Neutrophil (primary cell): Measurements from ENCODE around the gene UBA1.

Experiments used
- H3K27ac ChIP-seq: fragments of 200-600 bp; sonication (generic); 2 replicates; pipeline ENCODE4 v1.5.1; 2016; ENCODE audit warnings: mild to moderate bottlenecking, moderate library complexity
- H3K27me3 ChIP-seq: fragments of 200-600 bp; sonication (generic); 2 replicates; pipeline ENCODE4 v1.6.0; 2016; ENCODE audit warnings: mild to moderate bottlenecking
- H3K36me3 ChIP-seq: fragments of 200-600 bp; sonication (generic); 2 replicates; pipeline ENCODE4 v1.5.1; 2017
- H3K4me1 ChIP-seq, 2 experiments: fragments of 200-600 bp in 1 of 2; sonication (generic) in 1 of 2; 1 replicate in 1 of 2; 2 replicates in 1 of 2; pipeline versions ENCODE4 v1.5.1 to v1.6.1; 2013 to 2016; ENCODE audit warnings: low read depth in 1 of 2, low read length in 1 of 2, mild to moderate bottlenecking in 1 of 2, moderate library complexity in 1 of 2; ENCODE audit not compliant: control insufficient read depth in 1 of 2, insufficient read depth in 1 of 2
- H3K4me3 ChIP-seq, 2 experiments: fragments of 200-600 bp in 1 of 2; sonication (generic) in 1 of 2; 1 replicate in 1 of 2; 2 replicates in 1 of 2; pipeline ENCODE4 v1.5.1; 2013 to 2016; ENCODE audit warnings: low read depth in 1 of 2, low read length in 1 of 2, mild to moderate bottlenecking in 1 of 2, moderate library complexity in 1 of 2
- H3K9me3 ChIP-seq: fragments of 200-600 bp; sonication (generic); 2 replicates; pipeline ENCODE4 v1.5.1; 2016
- TF ChIP-seq, protein P1 (sequence below): fragments of 200-600 bp; sonication (generic); IDR thresholded peaks from 2 replicates; pipeline ENCODE4 v1.5.1; 2016; ENCODE audit warnings: antibody characterized with exemption

UBA1 gene

DNA sequence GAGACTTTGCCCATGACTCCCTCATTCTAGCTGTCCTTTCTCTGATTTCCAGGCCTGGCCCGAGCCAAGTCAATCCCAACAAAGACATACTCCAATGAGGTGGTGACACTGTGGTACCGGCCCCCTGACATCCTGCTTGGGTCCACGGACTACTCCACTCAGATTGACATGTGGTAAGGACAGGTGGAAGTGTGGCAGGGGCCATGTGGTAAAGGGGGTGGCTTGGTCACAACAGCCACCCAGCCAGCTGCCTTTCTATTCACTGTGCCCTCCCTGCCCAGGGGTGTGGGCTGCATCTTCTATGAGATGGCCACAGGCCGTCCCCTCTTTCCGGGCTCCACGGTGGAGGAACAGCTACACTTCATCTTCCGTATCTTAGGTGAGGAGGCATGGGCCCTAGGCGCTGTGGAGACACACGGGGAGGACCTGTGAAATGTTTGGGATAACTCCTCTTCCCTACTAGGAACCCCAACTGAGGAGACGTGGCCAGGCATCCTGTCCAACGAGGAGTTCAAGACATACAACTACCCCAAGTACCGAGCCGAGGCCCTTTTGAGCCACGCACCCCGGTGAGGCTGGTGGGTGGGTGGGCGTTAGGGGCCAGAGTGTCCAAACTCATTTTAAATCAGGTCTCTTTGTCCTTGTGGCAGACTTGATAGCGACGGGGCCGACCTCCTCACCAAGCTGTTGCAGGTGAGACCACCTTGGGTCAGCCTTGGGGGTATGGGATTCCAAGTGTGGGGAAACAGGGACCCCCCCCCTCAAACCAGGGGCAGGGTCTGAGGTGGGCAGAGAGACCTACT is 33.1 kb downstream of the UBA1 start:
- no peak overlapping the region for H3K27ac ChIP-seq
- no peaks in the 10 kb centered on the region for H3K4me1 ChIP-seq
- H3K4me3 ChIP-seq = no peak overlapping the region
- peaks cover 55% of the 10 kb centered on the region for H3K36me3 ChIP-seq
- no peaks in the 10 kb centered on the region for H3K9me3 ChIP-seq
- H3K27me3 ChIP-seq = no peaks in the 10 kb centered on the region
- TF ChIP-seq, protein P1, sequence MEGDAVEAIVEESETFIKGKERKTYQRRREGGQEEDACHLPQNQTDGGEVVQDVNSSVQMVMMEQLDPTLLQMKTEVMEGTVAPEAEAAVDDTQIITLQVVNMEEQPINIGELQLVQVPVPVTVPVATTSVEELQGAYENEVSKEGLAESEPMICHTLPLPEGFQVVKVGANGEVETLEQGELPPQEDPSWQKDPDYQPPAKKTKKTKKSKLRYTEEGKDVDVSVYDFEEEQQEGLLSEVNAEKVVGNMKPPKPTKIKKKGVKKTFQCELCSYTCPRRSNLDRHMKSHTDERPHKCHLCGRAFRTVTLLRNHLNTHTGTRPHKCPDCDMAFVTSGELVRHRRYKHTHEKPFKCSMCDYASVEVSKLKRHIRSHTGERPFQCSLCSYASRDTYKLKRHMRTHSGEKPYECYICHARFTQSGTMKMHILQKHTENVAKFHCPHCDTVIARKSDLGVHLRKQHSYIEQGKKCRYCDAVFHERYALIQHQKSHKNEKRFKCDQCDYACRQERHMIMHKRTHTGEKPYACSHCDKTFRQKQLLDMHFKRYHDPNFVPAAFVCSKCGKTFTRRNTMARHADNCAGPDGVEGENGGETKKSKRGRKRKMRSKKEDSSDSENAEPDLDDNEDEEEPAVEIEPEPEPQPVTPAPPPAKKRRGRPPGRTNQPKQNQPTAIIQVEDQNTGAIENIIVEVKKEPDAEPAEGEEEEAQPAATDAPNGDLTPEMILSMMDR = no peak

DNA sequence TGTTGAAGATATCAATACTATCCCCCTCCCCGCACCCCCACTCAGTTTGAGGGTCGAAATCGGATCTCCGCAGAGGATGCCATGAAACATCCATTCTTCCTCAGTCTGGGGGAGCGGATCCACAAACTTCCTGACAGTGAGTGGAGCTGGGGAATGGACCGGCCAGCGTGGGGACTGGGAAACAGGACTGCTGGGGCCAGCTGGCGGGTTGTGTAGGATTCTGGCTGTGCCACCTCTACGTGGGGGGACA is 33.6 kb downstream of the UBA1 start:
- H3K27ac ChIP-seq = no peak overlapping the region
- no peaks in the 10 kb centered on the region for H3K9me3 ChIP-seq
- peaks cover 55% of the 10 kb centered on the region for H3K36me3 ChIP-seq
- no peaks in the 10 kb centered on the region for H3K27me3 ChIP-seq
- H3K4me1 ChIP-seq = peaks cover 0 to under 1% of the 10 kb centered on the region in 2 experiments
- no peak overlapping the region for H3K4me3 ChIP-seq
- TF ChIP-seq, protein P1 = no peak

DNA sequence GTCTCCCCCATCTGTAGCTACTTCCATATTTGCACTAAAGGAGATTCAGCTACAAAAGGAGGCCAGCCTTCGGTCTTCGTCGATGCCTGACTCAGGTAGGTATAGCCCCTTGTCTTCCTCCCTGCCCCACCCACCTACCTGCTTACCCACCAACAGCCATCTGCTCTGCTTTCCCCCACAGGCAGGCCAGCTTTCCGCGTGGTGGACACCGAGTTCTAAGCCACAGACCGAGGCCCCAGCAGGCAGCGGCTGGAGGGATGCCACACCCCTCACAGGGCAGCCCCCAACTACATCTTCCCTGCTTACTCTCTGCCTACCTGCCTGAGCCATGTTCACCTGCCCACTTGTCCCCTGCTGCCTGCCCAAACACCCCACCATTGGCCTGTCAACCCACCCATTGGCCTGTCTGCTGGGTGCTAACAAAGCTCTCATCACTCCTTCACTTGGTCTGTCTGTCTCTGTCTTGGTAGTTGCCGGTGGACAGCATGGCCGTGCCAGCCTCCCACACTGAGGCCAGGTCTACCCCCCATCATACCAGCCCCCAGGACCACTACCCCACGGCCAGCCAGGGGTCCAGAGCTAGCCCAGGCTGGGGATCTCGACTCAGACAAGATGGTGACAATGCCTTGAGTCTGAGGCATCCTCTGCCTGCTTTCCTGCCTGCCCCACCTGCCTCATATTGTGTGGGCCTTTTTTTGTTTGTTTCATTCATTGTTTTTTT is 35.1 kb downstream of the UBA1 start:
- peaks cover 50% of the 10 kb centered on the region for H3K36me3 ChIP-seq
- TF ChIP-seq, protein P1 = no peak

DNA sequence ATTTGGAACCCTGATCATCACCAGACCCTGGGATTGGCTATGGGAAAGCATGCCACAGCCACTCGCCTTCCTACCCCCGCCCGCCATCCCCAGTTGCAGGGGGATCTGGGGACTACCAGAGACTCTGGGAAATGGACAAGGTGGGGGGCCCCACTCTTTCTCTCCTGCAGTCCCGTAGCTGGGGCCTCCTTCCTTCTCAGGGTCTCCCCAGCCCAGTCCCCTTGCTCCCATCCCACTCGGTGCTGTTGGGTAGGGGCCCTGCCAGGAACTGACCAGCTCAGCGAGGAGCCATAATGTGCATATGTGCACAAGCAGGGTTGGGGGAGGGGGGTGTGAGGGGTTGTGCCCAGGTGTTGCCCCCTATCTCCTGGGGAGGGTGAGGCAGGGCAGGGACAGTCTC is 35.8 kb downstream of the UBA1 start:
- H3K27ac ChIP-seq = no peak overlapping the region
- peaks cover 42% of the 10 kb centered on the region for H3K36me3 ChIP-seq
- no peak overlapping the region for H3K4me3 ChIP-seq
- H3K27me3 ChIP-seq = no peaks in the 10 kb centered on the region
- peaks cover 4 to 12% of the 10 kb centered on the region in 2 experiments for H3K4me1 ChIP-seq
- no peaks in the 10 kb centered on the region for H3K9me3 ChIP-seq
- TF ChIP-seq, protein P1 = no peak

More for the DNA sequence above, 35.1 kb downstream of the UBA1 start:
- Histone ChIP-seq H3K27ac (no peak overlapping the region), H3K4me1 (peaks cover 4 to 7% of the 10 kb centered on the region in 2 experiments), H3K27me3 (no peaks in the 10 kb centered on the region), H3K9me3 (no peaks in the 10 kb centered on the region), H3K4me3 (no peak overlapping the region)

DNA sequence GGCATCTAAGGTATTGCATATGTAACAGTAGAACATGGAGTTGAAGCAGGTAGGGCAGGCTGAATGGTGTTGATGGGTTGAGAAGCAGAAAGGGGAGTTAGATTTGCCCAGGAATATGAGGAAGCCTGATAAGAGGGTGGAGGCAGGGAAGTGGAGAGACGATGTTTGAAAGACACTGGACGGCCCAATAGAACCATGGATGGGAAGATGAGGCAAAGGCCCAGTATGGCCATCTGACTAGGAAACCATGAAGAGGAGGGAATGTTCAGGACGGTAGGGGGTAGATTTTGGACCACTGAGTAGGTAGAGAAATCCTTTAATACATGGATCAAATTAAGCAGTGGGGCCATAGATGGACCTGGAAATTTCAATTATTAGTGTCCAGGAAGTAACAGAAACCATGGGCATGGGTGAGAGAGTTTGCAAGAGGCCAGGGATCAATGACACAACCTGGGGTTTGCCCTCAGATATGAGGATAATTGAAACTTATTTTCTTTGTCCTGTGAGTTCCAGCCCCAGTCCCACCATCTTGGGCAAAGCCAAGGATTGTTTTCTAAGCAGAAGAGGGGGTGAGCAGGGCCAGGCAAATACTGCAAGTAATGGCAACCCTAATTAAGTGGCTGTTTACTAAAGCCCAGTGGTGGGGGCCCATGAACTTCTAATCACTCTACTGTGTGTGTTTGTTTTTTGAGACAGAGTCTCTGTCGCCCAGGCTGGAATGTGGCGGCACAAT is 36.7 kb downstream of the UBA1 start:
- Histone ChIP-seq H3K27ac (no peak overlapping the region), H3K4me1 (peaks cover 4 to 12% of the 10 kb centered on the region in 2 experiments), H3K9me3 (no peaks in the 10 kb centered on the region), H3K36me3 (peaks cover 34% of the 10 kb centered on the region), H3K4me3 (no peak overlapping the region), H3K27me3 (no peaks in the 10 kb centered on the region)
- TF ChIP-seq, protein P1 = no peak
